Raji (cell line): ENCODE measurements around the gene TMEM129.

Experiments
- POLR2A ChIP-seq: IDR thresholded peaks from 2 replicates; pipeline ENCODE4 v1.6.1; 2011; ENCODE audit warnings: low read depth, low read length, control low read depth; ENCODE audit not compliant: insufficient read depth

The TMEM129 gene

DNA sequence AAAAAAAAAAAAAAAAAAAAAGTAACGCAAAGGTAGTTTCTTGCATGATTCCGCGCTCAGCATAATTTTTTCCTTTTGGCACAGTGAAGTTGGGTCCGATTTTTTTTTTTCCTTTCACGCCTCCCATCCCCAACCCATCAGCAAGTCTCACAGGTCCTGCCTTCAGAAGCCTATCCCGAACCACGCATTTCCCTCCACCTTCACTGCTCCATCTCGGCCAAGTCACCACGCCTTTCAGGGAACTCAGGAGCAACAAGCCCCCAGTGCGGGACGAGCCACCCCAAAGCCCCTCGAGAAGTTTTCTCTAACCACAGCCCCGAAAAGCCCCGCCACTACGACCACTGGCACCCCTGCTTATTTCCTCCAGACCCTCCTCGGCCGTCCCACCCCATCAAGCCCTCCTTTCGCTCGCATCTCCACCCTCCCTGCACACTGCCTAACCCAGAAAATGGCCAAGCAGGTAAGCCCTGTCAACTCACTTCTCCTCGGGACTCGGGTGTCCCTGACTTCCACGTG is 10.0 kb downstream of the TMEM129 start:
- no peak for TF ChIP-seq POLR2A

DNA sequence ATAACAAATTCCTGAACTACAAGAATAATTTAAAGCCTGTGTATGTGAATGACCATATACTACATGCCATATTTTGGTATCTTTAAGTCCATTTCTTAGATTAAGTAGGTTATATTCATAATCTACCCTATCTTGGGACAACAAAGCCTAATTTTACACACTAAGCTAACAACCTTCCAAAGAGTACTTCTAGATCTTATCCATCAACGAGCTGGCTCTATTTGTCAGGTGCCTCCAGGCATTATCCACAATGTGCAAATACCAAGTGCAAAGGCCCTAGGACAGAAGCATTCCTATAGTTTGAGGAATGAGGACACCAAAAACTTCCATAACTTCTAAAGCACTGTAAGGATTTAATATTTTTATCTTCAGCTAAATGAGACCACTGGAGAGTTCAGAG is 12.5 kb downstream of the TMEM129 start:
- no peak for TF ChIP-seq POLR2A

DNA sequence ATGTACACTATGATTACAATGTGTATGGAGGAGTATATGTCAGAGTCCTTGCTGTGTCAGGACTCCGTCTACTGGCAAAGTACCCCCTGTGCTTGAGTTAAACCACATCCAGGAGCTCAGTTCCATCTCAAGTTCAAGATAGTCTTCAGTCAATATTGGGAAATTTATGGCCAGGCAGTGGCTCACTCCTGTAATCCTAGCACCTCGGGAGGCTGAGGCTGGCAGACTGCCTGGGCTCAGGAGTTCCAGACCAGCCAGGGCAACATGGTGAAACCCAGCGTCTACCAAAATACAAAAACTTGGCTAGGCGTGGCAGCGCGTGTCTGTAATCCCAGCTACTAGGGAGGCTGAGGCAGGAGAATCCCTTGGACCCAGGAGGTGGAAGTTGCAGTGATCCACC is 14.8 kb downstream of the TMEM129 start:
- no peak for TF ChIP-seq POLR2A

DNA sequence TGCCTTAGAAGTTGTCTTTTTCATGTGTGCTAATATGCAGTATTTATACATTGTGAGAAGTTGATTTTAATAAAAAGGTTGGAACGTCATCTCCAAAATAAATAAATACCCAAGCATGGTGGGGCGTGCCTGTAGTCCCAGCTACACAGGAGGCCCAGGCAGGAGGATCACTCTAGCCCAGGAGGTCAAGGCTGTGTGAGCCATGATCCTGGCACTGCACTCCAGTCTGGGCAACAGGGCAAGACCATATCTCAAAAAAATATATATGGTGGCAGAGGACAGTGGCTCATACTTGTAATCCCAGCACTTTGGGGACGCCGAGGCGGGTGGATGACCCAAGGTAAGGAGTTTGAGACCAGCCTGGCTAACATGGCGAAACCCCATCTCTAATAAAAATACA is 15.4 kb downstream of the TMEM129 start:
- no peak for TF ChIP-seq POLR2A

DNA sequence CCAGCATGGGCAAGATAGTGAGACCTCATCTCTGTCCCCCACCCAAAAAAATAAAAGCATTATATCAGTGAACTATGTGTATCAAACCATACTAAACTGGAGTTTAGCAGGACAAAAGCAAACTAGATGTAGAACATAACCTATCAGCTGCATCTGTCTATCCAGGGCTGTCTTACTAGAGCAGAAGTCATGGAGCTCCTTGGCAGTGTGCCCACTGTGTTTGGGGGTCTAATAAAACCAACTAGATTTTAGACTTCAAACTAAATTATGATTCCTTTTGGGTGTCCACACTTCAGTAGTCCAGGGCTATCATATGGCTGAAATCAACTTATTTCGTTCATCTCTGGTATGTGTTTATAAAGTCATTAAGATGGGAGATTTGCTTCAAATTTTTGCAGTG is 17.3 kb downstream of the TMEM129 start:
- no peak for TF ChIP-seq POLR2A

DNA sequence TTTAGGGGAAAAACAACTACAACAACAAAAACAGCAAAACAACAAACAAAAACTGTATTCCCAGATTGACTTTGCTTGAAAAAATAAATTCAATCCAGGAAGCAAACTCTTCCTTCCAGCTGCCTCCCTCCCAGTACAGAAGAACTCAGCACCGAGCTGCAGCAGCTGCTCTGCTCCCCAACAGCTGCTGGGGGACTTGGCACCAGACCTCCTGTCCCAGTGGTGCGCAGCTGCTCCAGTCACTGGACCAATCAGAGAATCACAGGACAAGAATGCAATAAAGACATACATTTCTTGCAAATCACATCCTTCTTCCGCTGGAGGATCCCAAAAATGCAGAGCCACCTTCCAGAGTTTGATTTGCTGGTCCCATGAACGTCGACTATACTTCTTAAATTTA is 25.2 kb downstream of the TMEM129 start:
- TF ChIP-seq POLR2A = no peak

DNA sequence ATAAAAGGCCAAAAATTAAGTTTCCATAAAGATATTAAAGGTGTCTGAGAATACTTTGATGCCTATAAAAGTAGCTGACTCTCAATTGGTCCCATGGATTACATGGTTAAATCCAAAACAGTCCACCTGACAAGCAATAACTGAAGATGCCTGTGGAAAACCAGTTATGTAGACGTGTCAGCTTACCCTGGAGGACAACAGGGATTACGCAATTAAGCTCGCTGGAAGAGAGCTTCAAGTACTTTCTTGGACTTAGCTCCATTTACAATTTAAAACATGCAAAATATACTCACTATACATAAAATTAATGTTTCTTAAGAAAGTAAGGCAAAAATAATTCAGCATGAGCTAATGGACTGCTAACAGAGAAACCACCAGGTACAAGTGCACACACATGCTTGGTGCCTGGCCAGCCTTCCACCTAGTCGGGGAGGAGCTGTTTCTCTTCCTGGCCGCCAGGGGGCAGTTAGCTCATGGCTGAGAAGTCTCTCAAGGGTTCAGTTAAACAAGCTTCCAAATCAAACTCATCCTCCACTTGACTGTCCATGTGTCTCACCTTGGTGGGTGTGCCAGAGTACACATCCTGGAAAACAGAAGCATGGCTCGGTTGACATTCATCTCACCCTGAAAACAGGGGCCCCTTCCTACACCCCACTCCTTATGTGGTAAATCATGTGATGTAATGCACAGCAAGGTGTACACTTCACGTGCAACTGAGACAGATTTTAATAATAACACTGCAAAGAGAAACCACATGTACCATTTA is 27.8 kb downstream of the TMEM129 start:
- TF ChIP-seq POLR2A = no peak

DNA sequence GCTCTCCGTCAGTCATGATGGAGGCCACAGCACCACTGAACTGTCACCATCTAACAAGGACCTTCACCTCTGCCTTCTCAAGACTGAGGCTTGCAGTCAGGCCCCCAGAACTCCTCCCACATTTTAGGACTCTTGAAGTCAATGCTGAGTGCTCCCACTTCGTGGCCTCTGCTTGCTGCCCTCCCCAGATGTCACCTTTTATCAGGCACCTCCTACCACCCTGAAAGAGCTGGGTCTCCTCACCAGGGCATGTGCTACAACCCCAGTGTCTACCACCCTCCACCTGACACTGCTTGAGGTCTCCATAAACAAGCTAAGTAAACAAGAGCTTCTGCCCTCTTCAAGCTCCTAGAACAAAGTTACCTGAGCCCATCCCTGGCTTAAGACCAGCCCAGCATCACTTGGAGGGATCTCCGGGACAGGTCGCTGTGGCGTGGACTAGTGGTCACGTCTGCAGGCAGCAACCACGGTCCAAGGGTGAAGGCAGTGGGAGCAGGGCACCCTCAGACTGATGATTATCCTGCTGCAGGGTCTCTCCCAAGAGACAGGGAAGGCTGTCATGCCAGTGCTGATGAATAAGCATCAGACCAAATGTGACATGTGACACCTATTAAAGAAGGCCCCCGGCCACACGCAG is 29.3 kb downstream of the TMEM129 start:
- no peak for TF ChIP-seq POLR2A

DNA sequence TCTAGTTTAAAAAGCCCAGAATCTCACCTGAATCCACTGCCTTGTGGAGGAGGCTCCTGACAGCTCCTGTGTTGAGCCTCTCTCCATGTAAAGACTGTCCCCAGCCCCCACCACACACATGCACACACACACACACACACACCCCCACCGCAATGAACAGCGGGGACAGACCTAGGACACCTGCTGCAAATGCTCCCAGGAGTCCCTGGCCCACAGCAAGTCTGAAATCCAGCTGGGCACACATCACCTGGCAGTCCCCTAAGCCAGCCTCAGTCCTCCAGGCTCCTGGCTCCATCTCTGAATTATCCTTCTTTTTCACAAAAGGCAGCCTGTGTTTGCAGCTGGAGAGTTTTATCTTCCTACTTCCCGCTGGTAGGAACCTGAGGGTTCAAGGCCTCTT is 30.4 kb downstream of the TMEM129 start:
- no peak for TF ChIP-seq POLR2A

DNA sequence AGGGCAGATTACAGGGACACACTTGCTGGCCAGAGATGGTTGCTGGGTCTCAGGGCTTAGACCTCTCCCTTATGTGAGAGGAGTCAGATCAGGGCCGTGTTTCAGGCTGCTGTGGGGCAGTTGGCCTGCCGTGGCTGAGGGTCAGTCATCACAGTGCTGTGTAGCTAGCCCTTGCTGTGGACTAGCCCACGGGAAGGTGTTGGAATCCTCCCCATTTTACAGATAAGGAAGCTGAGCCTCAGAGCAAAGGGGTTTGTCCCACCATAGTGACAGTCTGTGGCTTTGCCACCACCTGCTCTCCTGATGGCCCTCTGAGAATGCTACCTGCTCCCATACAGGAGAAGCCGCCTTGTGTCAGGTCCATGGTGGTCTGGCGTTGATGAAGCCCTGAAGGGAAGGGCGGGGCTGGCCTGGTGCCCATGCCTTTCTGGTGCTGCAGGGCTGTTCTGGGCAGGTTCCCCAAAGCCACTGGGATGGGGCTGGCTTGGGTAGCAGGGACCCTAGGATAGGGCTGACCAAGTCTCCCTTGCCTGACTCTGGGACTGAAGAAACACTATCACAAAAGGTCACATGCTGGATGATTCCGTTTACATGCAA is 34.6 kb downstream of the TMEM129 start:
- TF ChIP-seq POLR2A = no peak

DNA sequence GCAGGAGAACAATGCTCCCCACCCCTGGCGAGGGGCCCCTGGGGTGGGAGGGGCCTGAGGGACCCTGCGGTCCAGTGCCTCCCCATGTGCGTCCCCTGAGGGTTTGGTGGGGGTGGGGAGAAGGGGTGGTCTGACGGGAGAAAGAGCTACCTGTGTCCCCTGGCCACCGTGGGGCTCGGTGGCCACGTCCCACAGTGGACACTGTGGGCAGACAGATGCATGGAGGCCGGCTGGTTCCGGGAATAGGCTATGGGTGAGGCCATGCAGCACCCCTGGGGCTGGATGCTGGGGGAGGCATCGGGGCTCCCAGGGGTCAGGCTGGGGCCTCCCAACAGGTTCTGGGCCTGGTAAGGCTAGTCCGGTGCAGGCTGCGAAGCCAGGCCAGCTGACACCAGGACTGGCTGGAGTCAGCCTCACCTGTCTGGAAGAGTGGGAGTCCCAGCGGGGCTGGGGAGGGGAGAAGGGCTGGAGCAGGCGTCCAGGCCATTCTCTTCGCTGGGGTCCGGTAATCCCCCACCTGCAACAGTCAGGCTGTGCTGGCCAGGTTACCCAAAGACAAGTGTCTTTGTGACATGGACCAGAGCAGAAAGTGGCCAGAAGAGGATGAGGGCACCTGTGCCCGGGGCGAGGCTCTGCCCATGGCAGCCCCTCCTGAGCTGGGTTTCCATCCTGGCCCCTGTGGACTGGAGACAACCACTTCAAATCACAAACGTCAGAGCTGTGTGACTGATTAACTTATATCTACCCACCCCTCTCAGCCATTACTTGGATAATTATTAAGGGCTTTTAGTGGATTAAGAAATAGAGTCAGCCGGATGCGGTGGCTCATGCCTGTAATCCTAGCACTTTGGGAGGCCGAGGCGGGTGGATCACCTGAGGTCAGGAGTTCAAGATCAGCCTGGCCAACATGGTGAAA is 35.6 kb downstream of the TMEM129 start:
- no peak for TF ChIP-seq POLR2A

DNA sequence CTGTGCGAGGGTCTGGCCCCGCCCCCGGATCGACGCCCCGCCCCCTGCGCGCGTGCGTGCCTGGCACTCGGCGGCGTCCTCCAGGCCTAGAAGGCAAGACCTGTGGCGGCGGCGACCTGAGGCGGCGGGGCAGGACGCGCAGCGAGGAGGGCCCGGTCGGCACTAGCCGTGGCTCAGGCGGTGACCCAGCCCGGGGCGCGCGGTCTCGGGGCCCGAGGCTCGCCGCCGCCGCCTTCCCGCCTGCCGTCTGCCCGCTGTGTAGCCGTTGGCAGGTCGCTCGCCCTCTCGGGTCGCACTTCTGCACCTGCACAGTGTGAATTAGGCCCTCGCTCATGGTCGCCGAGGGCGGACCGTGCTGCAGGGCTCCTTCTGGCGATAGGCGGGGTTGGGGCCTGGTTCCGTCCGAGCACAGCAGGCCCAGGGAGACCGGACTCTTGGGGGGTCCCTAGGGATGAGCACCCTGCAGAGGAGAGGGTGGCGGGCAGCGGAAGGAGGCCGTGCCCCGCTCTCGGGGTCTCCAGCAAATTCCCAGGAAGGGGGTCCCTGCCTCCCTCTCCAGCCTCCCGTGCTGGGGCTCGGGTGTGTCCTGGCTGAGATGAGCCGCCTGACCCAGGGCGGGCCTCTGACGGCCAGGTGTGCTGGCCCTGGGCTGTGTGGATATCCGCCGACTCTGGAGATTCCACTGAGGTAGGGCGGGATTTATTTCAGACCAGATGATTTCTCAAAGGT is 36.5 kb downstream of the TMEM129 start:
- TF ChIP-seq POLR2A = no peak

DNA sequence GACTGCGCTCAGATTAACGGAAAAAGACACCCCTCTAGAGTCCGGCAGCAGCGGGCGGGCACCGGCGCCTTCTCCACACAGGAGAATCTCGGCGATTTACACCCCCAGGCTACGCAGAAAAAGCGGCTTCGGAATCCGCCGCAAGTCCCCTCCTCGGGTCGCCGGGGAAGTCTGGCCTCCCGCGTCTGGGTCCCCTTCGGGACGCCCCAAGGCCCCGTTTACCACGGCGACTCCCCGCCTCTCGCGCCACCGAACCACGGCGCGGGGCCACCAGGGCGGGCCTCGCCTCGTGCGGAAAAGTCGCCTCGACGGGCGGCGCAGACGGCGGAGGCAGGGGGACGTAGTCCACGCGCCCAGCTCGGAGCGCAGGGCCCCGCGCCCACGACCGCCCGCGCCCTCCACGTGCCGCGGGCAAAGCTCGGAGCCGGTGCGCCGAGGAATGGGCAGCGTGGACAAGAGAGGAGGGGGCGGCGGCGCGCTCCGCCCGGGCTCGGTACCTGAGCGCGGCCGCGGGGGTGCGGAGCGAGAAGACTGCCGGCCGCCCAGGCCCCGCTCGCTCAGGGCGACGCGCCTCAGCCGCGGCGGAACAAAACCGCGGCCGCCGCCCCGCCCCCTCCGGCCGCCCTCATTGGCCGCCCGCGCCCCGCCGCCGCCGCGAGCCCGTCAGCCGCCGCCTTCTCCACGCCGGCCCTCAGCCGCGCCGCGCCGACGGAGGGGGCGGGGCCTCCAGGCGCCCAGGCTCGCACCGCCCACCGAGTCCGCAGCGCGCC is 37.2 kb downstream of the TMEM129 start, which contains the start of gene FAM53A:
Gene FAM53A, minus strand, starts transcription at position 578 of the 770 bp plus-strand sequence. CDS start 15,572 bp downstream, outside the sequence.
- TF ChIP-seq POLR2A = no peak

DNA sequence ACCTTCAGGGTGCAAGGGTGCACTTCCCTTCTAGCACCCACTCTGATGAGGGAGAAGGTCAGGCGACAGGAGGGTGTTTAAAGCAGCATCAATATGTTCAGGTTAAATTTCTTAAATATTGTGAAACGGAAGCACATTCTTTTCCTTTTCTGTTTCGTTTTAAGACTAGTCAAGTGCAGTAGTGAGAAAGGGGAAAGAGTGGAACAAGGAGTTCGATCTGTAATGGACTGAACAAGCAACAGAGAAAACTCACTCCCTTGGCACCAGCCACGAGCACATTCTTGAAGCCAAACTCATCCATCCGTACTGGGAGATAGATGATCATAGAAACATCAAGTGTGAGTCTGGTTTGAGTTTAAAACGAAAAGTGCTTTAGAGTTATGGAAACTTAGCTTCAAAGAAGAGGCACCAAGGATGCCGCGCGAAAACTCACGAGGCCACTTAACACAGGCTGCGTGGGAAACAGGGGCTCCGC is 37.8 kb downstream of the TMEM129 start:
- no peak for TF ChIP-seq POLR2A

DNA sequence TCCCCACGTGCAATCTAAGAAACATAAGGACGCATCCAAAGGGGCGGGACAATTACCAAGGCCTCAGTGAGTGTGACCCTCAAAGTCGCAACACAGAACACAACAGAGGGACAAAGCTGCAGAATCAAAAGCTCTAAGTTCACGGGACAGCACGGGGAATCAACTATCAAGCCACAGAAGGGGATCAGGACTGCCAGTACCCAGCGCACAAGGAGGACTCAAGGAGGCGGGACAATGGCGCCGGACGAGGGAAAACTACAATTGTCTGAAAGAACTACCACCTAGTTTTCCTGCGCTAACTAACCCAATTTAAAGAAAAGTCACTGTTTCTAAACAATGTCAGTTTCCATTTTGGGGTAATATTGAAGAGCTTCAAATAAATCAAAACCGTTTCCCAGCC is 38.3 kb downstream of the TMEM129 start:
- no peak for TF ChIP-seq POLR2A
